Raji (cell line): ENCODE data around the gene FNDC11.

Source experiments
- POLR2A ChIP-seq: IDR thresholded peaks from 2 replicates; pipeline ENCODE4 v1.6.1; 2011; ENCODE audit warnings: low read depth, low read length, control low read depth; ENCODE audit not compliant: insufficient read depth

FNDC11 gene

GRCh38 chr20:63534831-63535651 is 18.9 kb upstream of the FNDC11 start:
- no peak for TF ChIP-seq POLR2A

- no peak for TF ChIP-seq POLR2A
Observed at GRCh38 chr20:63536241-63536977, 17.6 kb upstream of the FNDC11 start.

- TF ChIP-seq POLR2A, result no peak
Observed at GRCh38 chr20:63536997-63537524, 16.9 kb upstream of the FNDC11 start, which contains the start of gene PTK6. TSS of gene PTK6 (minus strand) at chr20:63537376. CDS start at chr20:63537314, 62 bp downstream.

- TF ChIP-seq POLR2A, result peak; percentile 65; the same call in 1 of the 2 replicates
Observed at GRCh38 chr20:63537525-63538203, 16.3 kb upstream of the FNDC11 start.

- no peak for TF ChIP-seq POLR2A
Observed at GRCh38 chr20:63538204-63539091, 15.5 kb upstream of the FNDC11 start.

GRCh38 chr20:63539092-63539430 is 14.9 kb upstream of the FNDC11 start:
- TF ChIP-seq POLR2A, result no peak

- no peak for TF ChIP-seq POLR2A
Observed at GRCh38 chr20:63539441-63540370, 14.3 kb upstream of the FNDC11 start.

GRCh38 chr20:63540417-63541186 is 13.4 kb upstream of the FNDC11 start:
- TF ChIP-seq POLR2A, result no peak

- TF ChIP-seq POLR2A, result no peak
Observed at GRCh38 chr20:63541371-63541770, 12.6 kb upstream of the FNDC11 start.

GRCh38 chr20:63542031-63542559 is 11.9 kb upstream of the FNDC11 start:
- TF ChIP-seq POLR2A, result no peak

- TF ChIP-seq POLR2A, result no peak
Observed at GRCh38 chr20:63542696-63543095, 11.3 kb upstream of the FNDC11 start.

GRCh38 chr20:63543131-63543530 is 10.8 kb upstream of the FNDC11 start:
- TF ChIP-seq POLR2A, result no peak
